OCI-LY1 (cell line): ENCODE measurements around the gene PRDM8.

ENCODE experiments used
- CTCF ChIP-seq: fragments of 200-600 bp; sonication (generic), shearing (Covaris generic); IDR thresholded peaks from 2 replicates; pipeline ENCODE4 v1.5.1; 2017; ENCODE audit warnings: mild to moderate bottlenecking, antibody characterized with exemption, low read length, moderate library complexity, mixed read lengths
- EZH2 ChIP-seq: fragments of 200-600 bp; sonication (generic), shearing (Covaris generic); IDR thresholded peaks from 2 replicates; pipeline ENCODE4 v1.8.0; 2017; ENCODE audit warnings: borderline replicate concordance, mixed run types, mild to moderate bottlenecking, antibody characterized with exemption, low read length, moderate library complexity, mixed read lengths

DNA sequence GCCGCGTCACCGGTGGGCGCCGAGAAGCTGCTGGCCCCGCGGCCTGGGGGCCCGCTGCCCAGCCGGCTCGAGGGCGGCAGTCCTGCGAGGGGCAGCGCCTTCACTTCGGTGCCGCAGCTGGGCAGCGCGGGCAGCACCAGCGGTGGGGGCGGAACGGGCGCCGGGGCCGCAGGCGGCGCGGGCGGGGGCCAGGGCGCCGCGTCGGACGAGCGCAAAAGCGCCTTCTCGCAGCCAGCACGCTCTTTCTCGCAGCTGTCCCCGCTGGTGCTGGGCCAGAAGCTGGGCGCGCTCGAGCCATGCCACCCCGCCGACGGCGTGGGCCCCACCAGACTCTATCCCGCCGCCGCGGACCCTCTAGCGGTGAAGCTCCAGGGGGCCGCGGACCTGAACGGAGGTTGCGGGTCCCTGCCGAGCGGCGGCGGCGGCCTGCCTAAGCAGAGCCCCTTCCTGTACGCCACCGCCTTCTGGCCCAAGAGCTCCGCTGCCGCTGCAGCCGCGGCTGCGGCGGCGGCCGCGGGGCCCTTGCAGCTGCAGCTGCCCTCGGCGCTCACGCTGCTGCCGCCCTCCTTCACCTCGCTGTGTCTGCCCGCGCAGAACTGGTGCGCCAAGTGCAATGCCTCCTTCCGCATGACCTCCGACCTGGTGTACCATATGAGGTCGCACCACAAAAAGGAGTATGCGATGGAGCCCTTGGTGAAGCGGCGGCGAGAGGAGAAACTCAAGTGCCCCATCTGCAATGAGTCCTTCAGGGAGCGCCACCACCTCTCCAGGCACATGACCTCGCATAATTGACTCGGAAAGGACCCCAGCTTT lies 5.6 kb downstream of the PRDM8 start:
- TF ChIP-seq CTCF, result no peak
- no peak for TF ChIP-seq EZH2
